ENCODE results near the gene GPRIN2.
"Not testable (repeated sequence)": the region's sequence is repeated elsewhere in the genome, so short reads cannot be mapped to it uniquely, and the experiment has no call there.

- TF ChIP-seq, protein P1, sequence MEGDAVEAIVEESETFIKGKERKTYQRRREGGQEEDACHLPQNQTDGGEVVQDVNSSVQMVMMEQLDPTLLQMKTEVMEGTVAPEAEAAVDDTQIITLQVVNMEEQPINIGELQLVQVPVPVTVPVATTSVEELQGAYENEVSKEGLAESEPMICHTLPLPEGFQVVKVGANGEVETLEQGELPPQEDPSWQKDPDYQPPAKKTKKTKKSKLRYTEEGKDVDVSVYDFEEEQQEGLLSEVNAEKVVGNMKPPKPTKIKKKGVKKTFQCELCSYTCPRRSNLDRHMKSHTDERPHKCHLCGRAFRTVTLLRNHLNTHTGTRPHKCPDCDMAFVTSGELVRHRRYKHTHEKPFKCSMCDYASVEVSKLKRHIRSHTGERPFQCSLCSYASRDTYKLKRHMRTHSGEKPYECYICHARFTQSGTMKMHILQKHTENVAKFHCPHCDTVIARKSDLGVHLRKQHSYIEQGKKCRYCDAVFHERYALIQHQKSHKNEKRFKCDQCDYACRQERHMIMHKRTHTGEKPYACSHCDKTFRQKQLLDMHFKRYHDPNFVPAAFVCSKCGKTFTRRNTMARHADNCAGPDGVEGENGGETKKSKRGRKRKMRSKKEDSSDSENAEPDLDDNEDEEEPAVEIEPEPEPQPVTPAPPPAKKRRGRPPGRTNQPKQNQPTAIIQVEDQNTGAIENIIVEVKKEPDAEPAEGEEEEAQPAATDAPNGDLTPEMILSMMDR (IDR thresholded peaks at IDR 0.05), result not testable (repeated sequence)
- TF ChIP-seq POLR2A, POLR2AphosphoS5, EP300 (IDR thresholded peaks at IDR 0.05): not testable (repeated sequence)
Measured at GRCh38 chr10:46578474-46579178, 22.2 kb upstream of the GPRIN2 start, which contains the start of gene SYT15.

All from gastroesophageal sphincter (tissue), 3 donors.